ENCODE results near the gene OTOG.

OTOG gene

GRCh38 chr11:17561526-17561925, 14.5 kb downstream of the OTOG start:
- DNase-seq, result no peak

- no peak for DNase-seq
Observed at GRCh38 chr11:17563231-17563646, 16.2 kb downstream of the OTOG start.

- no peak for DNase-seq
Observed at GRCh38 chr11:17563961-17564686, 17.1 kb downstream of the OTOG start.

- DNase-seq, result peak in 1 of 2 donors; percentile 24
Observed at GRCh38 chr11:17564687-17565042, 17.6 kb downstream of the OTOG start.

DNA sequence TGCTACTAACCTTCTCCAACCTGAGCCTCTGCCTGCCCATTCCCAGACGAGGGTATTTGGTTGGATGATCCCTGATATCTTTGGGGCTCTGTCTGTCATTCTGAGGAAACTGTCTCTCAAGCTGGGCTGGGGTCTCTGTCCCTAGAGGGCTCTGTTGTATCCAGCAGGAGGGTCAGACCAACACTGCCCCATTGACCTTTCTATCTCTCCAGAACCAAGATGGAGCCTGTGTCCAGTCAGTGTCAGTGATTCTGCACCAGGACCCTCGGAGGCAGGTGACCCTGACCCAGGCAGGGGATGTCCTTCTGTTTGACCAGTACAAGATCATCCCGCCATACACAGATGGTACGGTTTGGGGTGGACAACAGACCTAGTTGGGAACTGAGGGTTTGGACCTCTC, 21.9 kb downstream of the OTOG start:
- DNase-seq, result no peak

DNA sequence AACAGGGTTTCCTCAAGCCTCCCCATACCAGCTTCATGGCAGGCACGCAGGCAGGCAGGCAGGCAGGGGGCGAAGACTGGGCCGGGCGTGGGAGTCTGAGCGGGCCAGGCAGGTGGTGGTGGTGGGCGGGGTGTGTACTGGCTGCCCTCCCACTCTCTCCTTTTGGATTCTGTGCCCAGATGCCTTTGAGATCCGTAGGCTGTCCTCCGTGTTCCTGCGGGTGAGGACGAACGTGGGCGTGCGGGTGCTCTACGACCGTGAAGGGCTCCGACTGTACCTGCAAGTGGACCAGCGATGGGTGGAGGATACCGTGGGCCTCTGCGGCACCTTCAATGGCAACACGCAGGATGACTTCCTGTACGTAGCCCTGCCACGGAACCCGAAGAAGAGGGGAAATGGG, 23.0 kb downstream of the OTOG start:
- no peak for DNase-seq

GRCh38 chr11:17571431-17572358, 24.6 kb downstream of the OTOG start:
- no peak for DNase-seq

DNA sequence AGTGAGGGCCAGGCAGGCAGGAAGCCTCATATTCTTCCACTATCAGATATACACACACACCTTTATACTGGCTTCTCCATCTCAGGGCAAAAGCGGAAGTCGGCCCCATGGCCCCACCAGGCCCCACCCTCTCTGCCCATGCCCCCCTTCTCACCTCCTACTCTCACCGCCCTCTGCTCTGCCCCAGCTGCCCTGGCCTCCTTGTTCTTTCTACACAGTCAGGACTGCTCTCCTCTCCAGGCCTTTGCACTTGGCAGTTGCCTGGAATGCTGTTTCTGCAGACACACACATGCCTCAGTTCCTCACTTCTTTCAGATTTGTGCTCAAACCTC, 25.3 kb downstream of the OTOG start:
- DNase-seq, result no peak

DNA sequence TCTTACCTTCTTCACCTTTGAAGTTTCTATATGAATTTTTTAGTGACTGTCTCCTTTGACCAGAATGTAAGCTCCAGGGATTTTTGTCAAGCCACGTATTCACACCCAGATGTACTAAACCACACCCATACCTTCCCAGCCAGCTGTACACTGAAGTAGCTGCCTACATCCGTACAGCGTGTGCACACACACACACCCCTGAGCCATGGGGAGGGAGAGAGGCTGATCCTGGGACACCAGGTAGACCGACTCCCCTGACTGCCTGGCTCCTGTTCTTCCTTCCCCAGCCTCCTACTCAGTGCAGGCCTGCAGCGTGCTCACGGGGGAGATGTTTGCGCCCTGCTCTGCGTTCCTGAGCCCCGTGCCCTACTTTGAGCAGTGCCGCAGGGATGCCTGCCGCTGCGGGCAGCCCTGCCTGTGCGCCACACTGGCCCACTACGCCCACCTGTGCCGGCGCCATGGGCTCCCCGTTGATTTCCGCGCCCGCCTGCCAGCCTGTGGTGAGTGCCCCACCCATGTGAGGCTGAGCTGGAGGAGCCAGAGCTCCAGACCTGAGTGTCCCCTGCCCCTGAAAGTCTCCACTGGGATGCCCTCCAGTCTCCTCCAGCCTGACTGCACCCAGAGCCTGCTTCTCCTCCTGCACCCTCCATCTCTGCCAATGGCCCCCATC, 25.9 kb downstream of the OTOG start:
- DNase-seq, result no peak

GRCh38 chr11:17573526-17573925, 26.5 kb downstream of the OTOG start:
- DNase-seq, result no peak

- DNase-seq, result no peak
Observed at GRCh38 chr11:17574141-17575091, 27.4 kb downstream of the OTOG start.

DNA sequence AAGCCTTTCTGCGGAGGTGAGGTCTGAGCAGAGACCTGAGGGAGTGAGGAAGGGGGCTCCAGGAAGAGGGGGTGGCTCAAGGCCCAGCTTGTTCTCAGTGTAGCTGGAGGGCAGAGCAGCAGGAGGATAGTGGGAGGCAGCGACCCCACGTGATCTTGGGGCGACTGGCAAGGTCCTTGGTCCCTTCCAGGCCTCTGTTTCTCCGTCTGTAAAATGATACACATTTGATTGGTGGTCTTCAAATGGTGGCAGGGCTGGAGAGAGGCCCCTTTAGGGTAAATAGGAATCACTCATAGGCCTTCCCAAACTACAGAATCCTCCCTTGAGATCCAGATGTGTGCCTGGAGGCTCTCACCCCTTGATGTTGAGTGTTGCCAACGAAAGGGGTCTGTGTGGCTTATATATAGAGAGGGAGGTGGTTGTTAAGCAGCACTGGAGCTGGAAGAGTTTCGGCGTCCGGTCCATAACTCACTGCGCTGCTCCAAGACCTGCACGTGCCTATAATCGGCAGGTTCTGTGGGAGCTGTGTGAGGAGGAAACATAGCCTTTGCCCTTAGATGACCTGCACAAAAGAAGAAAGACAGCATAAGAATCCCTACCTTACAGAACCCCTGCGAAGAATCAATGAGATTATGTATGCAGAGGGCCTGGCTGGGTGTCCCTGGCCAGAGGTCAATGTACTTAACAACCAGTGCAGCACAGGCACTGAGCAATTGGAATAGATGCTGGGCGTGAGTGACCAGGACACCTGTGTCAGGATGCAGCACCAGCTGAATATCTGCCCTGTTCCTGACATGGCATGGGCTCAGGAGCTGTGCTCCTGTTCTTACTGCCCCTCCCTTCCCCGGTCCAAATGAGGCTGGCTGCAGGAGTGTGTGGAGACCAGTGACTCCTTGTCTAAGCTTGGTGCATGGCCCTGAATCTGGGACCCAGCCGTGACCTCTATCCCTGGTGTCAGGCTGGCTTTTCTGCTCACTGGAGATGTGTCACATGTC, 28.7 kb downstream of the OTOG start:
- DNase-seq, result no peak

- no peak for DNase-seq
Observed at GRCh38 chr11:17578296-17578695, 31.2 kb downstream of the OTOG start.

DNA sequence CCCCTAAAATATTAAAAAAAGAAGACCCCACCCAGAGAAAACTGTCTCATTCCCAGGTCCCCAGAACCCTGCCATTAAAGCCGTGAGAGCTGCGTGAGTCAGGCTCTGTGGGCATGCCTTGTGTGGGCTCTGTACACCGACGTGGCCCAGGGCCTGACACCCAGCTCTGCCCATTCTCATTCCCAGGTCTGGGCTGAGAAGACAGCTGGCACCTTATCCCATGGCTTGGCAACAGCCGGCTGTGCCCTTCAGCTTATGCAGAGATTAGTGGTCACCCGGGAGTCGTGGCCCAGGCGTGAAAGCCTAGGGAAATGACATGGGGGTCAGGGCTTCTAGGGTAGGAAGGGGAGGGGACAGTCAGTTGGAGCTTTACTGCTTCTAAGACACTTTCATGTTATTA, 31.9 kb downstream of the OTOG start:
- no peak for DNase-seq

DNA sequence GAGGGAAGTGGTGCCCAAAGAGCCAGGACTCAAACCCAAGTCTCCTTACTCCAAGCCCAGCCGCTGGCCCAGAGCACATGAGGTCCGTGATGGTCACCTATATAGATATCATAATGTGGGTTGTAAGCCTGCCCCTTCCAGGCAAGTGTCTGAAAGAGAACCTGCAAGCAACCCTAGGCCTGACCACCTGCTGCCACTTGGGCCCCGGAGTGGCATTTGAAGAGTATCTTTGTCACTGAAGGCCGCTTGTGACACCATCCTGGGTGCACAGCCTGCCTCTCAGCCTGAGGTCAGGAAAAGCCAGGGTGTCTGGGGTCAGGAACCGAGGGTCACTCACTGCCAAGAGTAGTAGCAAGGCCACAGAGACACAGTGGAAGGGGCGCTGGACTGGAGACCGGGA, 32.4 kb downstream of the OTOG start:
- no peak for DNase-seq

DNA sequence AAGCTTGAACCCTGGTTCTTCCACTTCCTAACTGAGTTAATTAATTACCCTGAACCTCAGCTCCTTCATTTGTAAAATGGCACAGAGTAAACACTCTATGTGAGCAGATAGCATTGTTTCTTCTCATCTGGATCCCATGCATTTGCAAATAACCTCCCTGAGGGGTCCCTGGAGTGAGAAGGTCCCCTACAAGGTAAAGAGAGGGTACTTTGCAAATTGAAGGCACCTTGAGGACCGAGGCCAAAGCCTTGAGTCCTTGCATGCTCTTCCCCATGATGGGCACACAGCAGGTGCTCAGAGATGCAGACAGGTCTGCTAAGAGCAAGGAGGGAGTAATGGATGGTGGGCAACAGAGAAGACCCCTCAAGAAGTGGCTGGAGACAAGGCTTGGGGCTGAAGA, 33.2 kb downstream of the OTOG start:
- DNase-seq, result no peak

DNA sequence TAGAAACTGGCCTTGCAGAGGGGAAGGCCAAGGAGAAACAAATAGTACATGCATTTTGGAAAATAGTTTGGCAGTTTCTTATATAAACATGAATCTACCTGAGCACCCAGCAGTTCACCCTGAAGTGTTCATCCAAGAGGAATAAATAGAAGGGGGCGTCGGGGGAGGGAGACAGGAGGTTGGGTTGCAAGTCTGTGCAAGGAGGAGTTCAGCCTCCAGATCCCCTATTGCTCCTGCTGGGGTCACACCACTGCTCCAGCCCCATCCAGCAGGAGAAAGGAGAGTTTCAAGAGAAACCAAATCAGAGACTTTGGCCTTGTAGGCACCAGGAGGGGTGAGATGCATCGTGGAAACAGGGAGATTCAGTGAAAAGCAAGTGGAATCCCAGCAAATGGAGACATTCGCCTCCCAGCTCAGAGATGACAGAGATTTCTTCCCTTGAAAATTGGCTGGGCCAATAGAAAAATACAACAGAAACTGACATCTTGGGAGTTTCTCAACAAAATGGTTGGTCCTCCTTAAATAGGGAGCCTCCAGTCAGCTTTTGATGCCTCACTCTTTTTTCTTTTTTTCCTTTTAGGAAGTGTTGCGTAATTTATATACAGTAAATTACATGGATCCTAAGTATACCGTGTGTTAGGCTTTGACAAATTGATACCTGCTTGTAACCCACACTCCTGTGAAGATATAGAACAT, 34.1 kb downstream of the OTOG start:
- no peak for DNase-seq

- DNase-seq, result no peak
Observed at GRCh38 chr11:17581732-17582053, 34.6 kb downstream of the OTOG start.

DNA sequence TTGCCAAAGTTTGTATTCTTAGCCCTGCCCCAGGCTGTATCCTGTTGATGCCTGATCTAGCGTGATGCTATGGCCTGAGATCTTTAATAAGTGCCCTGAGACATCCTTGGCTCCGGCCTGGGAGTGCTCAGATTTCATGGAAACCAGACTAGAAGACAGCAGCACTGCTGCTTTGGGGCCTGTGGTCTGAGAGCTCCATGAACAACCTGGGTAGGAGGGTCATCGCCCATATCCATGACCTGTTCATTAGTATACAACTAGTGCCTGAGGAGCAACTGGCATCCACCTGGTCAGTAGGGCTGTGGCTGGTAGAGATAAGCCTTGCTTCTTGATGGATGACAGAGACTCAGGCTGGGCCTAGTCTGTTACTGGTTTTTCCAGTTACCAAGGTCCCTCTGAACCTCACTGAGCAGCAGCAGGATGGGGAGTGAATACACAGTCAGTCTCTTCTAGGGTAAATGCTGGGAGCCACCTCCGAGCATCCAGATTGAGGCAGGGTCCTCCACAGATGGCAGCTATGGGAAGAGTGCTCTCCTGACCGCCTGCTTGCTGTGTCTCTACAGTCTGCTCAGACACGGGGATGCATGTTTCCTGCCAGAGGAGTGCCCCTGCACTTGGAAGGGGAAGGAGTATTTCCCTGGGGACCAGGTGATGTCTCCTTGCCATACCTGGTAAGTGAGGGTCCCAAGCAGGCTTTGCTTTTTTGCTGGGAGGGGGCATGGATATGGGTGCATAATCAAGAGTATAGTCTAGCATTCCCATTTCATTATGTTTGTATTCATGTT, 39.0 kb downstream of the OTOG start:
- no peak for DNase-seq

GRCh38 chr11:17588166-17588565, 41.1 kb downstream of the OTOG start:
- no peak for DNase-seq
